Measurements from ENCODE around the gene GABBR2. TPM values are rescaled to one million over a fixed set of nuclear protein-coding genes. Genes with fewer than 3 reads are reported as not detected.

The GABBR2 gene
- polyA plus RNA-seq, 1 of the 3 experiments (the other 2 are of a cell fraction): not detected

DNA sequence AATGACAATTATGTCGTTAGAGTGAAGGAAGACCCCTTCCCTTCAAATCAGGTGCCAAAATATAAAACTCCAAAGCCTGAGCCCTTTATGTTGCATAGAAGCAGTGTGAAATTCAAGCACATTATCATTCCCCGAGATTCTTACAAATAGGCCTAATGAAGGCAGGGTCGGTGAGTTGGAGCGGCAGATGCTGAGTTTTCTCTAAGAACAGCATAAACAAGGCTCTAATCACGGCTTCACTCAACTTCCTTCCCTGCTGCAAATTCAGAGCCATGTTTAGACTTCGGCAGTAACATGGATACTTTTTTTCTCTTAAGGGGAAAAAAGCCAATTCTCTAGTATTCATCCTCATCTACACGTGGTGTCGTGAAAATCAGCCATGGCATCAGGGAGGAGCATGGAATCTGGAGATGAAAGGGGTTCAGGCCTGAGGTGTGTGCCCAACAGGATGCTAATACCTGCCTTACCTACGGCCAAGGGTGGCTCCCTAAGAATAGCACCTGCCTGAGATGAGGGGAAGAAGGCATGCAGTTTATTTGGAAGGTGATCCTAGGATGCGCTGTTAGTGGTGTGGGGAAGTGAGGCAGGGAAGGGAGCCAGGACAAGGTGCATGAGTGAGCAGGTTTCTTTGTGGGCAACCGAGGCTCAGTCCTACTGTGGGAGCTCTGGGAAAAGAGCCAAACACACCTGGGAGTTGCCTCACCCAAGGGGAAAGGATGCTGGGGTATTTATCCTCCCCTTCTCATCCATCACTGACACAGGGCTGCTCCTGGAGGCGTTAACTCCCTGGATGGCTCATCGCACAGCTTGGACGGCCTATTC is 306.5 kb downstream of the GABBR2 start:
- ChIA-PET CTCF (no interaction called here), POLR2A (no interaction called here)
- 59% methylated on average over 14 of the region's 14 CpGs for WGBS (ENCODE audit: low lambda C conversion rate)
- peaks cover 21% of the 10 kb centered on the region; the same call in 1 of the 2 replicates for H3K27me3 ChIP-seq (ENCODE audit: insufficient read depth)
- H3K4me2 ChIP-seq: no peak overlapping the region
- peaks cover 0 to 5% of the 10 kb centered on the region in 2 experiments; a peak in 1 of 4 replicates for H3K4me1 ChIP-seq (ENCODE audit: control insufficient read depth in 1 of 2, insufficient read depth in 2 of 2, low read depth in 1 of 2, low read length in 1 of 2)
- H3K36me3 ChIP-seq (replicated peaks in 1 of 2; ENCODE audit: control insufficient read depth in 1 of 2, insufficient read depth in 2 of 2, low read length in 1 of 2): no peaks in the 10 kb centered on the region
- H3K9me3 ChIP-seq: no peaks in the 10 kb centered on the region
- H3K4me3 ChIP-seq (ENCODE audit: low read depth in 2 of 2, low read length in 1 of 2): no peak overlapping the region
- no peaks in the 10 kb centered on the region for H3F3A ChIP-seq (replicated peaks; ENCODE audit: insufficient read depth)
- H3K9me2 ChIP-seq: no peaks in the 10 kb centered on the region
- no peak overlapping the region for H2AFZ ChIP-seq (ENCODE audit: low read depth)
- no peak overlapping the region for H3K27ac ChIP-seq (ENCODE audit: low read depth in 2 of 2, low read length in 1 of 2)
- H3K9ac ChIP-seq: no peak overlapping the region
- TF ChIP-seq ZBTB33 (IDR thresholded peaks at IDR 0.05; ENCODE audit: borderline replicate concordance, low read depth): no peak
- no peak for TF ChIP-seq MEF2A (IDR thresholded peaks at IDR 0.05; ENCODE audit: borderline replicate concordance, low read depth)
- TF ChIP-seq TCF12 (IDR thresholded peaks at IDR 0.05): no peak
- TF ChIP-seq NRF1 (IDR thresholded peaks at IDR 0.05; ENCODE audit: low read depth, low read length): no peak
- TF ChIP-seq SIN3A (IDR thresholded peaks at IDR 0.05; ENCODE audit: borderline replicate concordance, low read depth, low read length): no peak
- TF ChIP-seq, protein P1, sequence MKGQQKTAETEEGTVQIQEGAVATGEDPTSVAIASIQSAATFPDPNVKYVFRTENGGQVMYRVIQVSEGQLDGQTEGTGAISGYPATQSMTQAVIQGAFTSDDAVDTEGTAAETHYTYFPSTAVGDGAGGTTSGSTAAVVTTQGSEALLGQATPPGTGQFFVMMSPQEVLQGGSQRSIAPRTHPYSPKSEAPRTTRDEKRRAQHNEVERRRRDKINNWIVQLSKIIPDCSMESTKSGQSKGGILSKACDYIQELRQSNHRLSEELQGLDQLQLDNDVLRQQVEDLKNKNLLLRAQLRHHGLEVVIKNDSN (IDR thresholded peaks at IDR 0.05; ENCODE audit: borderline replicate concordance, low read depth): no peak
- TF ChIP-seq POLR2AphosphoS5 (IDR thresholded peaks at IDR 0.05; ENCODE audit: low read depth, low read length): no peak
- TF ChIP-seq ELF1 (IDR thresholded peaks at IDR 0.05): no peak
- TF ChIP-seq, protein P2, sequence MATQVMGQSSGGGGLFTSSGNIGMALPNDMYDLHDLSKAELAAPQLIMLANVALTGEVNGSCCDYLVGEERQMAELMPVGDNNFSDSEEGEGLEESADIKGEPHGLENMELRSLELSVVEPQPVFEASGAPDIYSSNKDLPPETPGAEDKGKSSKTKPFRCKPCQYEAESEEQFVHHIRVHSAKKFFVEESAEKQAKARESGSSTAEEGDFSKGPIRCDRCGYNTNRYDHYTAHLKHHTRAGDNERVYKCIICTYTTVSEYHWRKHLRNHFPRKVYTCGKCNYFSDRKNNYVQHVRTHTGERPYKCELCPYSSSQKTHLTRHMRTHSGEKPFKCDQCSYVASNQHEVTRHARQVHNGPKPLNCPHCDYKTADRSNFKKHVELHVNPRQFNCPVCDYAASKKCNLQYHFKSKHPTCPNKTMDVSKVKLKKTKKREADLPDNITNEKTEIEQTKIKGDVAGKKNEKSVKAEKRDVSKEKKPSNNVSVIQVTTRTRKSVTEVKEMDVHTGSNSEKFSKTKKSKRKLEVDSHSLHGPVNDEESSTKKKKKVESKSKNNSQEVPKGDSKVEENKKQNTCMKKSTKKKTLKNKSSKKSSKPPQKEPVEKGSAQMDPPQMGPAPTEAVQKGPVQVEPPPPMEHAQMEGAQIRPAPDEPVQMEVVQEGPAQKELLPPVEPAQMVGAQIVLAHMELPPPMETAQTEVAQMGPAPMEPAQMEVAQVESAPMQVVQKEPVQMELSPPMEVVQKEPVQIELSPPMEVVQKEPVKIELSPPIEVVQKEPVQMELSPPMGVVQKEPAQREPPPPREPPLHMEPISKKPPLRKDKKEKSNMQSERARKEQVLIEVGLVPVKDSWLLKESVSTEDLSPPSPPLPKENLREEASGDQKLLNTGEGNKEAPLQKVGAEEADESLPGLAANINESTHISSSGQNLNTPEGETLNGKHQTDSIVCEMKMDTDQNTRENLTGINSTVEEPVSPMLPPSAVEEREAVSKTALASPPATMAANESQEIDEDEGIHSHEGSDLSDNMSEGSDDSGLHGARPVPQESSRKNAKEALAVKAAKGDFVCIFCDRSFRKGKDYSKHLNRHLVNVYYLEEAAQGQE (IDR thresholded peaks at IDR 0.05; ENCODE audit: low read depth, low read length): no peak
- TF ChIP-seq YY1 (IDR thresholded peaks at IDR 0.05; ENCODE audit: low read depth): no peak
- TF ChIP-seq JUND (IDR thresholded peaks at IDR 0.05): no peak
- no peak for TF ChIP-seq FOSL2 (IDR thresholded peaks at IDR 0.05; ENCODE audit: borderline replicate concordance, low read depth)
- TF ChIP-seq CHD2 (IDR thresholded peaks at IDR 0.05; ENCODE audit: low read length, partially characterized antibody): no peak
- no peak for TF ChIP-seq TEAD4 (IDR thresholded peaks at IDR 0.05; ENCODE audit: borderline replicate concordance, insufficient read depth)
- TF ChIP-seq FOXJ3 (CRISPR knock-in tag; IDR thresholded peaks at IDR 0.05): no peak
- no peak for TF ChIP-seq RFX5 (IDR thresholded peaks at IDR 0.05; ENCODE audit: low read length)
- TF ChIP-seq GABPA (IDR thresholded peaks at IDR 0.05; ENCODE audit: low read depth): no peak
- no peak for TF ChIP-seq MXI1 (IDR thresholded peaks at IDR 0.05; ENCODE audit: low read depth, low read length)
- TF ChIP-seq FOXM1 (IDR thresholded peaks at IDR 0.05; ENCODE audit: low read depth): no peak
- no peaks in the 10 kb centered on the region for H3K79me2 ChIP-seq (ENCODE audit: insufficient read depth)
- DNase-seq: no peak
- H4K20me1 ChIP-seq (ENCODE audit: insufficient read depth): no peaks in the 10 kb centered on the region
